Measurements from ENCODE around the gene THADA.
A peak's percentile ranks its signal among the peaks of the same experiment; 100 is the strongest.

Gene THADA

DNA sequence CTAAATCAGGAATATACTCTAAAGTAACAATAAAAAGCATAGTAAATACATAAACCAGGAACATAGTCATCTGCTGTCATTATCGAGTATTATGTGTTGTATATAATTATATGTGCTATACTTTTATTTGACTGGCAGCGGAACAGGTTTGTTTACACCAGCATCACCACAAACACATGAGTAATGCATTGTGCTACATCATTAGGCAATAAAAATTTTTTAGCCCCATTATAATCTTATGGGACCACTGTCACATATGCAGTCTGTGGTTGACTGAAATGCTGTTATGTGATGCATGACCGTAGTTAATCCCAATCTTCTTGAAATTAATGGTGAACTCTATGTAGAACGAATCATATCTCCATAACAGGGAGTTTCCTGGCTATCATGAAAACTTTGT, 232.7 kb downstream of the THADA start:
- ChIA-PET POLR2A (no interaction called here), CTCF (no interaction called here)
- no peaks in the 10 kb centered on the region for H3K9me3 ChIP-seq (ENCODE audit: control insufficient read depth, insufficient read depth, low read depth, low read length)
- H3K4me3 ChIP-seq (ENCODE audit: low read depth, low read length) = no peak overlapping the region
- H3K27ac ChIP-seq (ENCODE audit: extremely low read depth, low read depth, low read length) = no peak overlapping the region
- H3K36me3 ChIP-seq (ENCODE audit: control insufficient read depth in 2 of 2, insufficient read depth in 1 of 2, low read length in 2 of 2) = no peaks in the 10 kb centered on the region
- no peak for TF ChIP-seq ZNF266 (tag by site-specific recombination; IDR thresholded peaks at IDR 0.05; ENCODE audit: low read depth)
- peak; percentile 87 for TF ChIP-seq SP7 (tag by site-specific recombination; IDR thresholded peaks at IDR 0.05)
- TF ChIP-seq ZNF747 (tag by site-specific recombination; IDR thresholded peaks at IDR 0.05) = no peak
- no peak for TF ChIP-seq BCL6B (tag by site-specific recombination; IDR thresholded peaks at IDR 0.05)
- TF ChIP-seq GLIS1 (tag by site-specific recombination; IDR thresholded peaks at IDR 0.05) = no peak
- no peak for TF ChIP-seq ZNF16 (tag by site-specific recombination; IDR thresholded peaks at IDR 0.05; ENCODE audit: low read depth)
- TF ChIP-seq TCF7L2 (IDR thresholded peaks at IDR 0.05; ENCODE audit: borderline replicate concordance, low read depth, low read length) = no peak
- no peak for TF ChIP-seq ZNF654 (tag by site-specific recombination; IDR thresholded peaks at IDR 0.05; ENCODE audit: low read depth)
- H3K4me1 ChIP-seq (ENCODE audit: control insufficient read depth, insufficient read depth, low read length) = no peaks in the 10 kb centered on the region; the same call in 1 of the 2 replicates

DNA sequence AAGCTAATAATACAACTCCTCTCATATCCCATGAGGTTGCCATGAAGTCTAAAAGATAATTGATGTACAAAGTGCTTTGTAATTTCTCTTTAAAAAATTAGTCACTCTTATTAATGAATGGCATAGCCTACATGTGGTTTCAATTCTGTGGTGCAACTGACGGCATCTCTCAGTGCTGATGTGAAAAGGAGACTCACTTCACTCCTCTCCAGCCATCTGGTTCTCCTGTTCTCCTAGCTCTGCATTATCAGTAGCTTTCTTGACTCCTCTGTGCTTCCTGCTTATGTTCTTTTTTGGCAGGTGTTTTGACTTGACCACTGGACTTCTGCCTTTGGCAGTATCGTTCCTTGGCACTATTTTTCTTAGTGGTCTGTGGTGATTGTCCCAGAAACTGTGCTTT, 234.6 kb downstream of the THADA start:
- no peaks in the 10 kb centered on the region for H3K9me3 ChIP-seq (ENCODE audit: control insufficient read depth, insufficient read depth, low read depth, low read length)
- TF ChIP-seq ZNF629 (tag by site-specific recombination; IDR thresholded peaks at IDR 0.05) (no peak), ZNF677 (tag by site-specific recombination; IDR thresholded peaks at IDR 0.05) (no peak), KLF10 (tag by site-specific recombination; IDR thresholded peaks at IDR 0.05) (no peak), REPIN1 (tag by site-specific recombination; IDR thresholded peaks at IDR 0.05; ENCODE audit: low read depth) (no peak), ZBTB20 (tag by site-specific recombination; IDR thresholded peaks at IDR 0.05) (no peak), ZNF221 (tag by site-specific recombination; IDR thresholded peaks at IDR 0.05; ENCODE audit: borderline replicate concordance) (no peak), KLF16 (tag by site-specific recombination; IDR thresholded peaks at IDR 0.05) (no peak), YY1 (tag by site-specific recombination; IDR thresholded peaks at IDR 0.05) (no peak), GLI2 (tag by site-specific recombination; IDR thresholded peaks at IDR 0.05; ENCODE audit: borderline replicate concordance, low read depth) (no peak), ZNF416 (tag by site-specific recombination; IDR thresholded peaks at IDR 0.05) (no peak), ZNF211 (tag by site-specific recombination; IDR thresholded peaks at IDR 0.05; ENCODE audit: low read depth) (no peak), ZNF112 (tag by site-specific recombination; IDR thresholded peaks at IDR 0.05) (no peak), ZNF776 (tag by site-specific recombination; IDR thresholded peaks at IDR 0.05; ENCODE audit: borderline replicate concordance) (no peak), RBAK (tag by site-specific recombination; IDR thresholded peaks at IDR 0.05) (no peak)
- TF ChIP-seq, protein P1, sequence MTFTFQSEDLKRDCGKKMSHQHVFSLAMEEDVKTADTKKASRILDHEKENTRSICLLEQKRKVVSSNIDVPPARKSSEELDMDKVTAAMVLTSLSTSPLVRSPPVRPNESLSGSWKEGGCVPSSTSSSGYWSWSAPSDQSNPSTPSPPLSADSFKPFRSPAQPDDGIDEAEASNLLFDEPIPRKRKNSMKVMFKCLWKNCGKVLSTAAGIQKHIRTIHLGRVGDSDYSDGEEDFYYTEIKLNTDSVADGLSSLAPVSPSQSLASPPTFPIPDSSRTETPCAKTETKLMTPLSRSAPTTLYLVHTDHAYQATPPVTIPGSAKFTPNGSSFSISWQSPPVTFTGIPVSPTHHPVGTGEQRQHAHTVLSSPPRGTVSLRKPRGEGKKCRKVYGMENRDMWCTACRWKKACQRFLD (tag by site-specific recombination; IDR thresholded peaks at IDR 0.05) = no peak
- TF ChIP-seq, protein P2, sequence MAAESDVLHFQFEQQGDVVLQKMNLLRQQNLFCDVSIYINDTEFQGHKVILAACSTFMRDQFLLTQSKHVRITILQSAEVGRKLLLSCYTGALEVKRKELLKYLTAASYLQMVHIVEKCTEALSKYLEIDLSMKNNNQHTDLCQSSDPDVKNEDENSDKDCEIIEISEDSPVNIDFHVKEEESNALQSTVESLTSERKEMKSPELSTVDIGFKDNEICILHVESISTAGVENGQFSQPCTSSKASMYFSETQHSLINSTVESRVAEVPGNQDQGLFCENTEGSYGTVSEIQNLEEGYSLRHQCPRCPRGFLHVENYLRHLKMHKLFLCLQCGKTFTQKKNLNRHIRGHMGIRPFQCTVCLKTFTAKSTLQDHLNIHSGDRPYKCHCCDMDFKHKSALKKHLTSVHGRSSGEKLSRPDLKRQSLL (tag by site-specific recombination; IDR thresholded peaks at IDR 0.05) = no peak
- ChIA-PET POLR2A (no interaction called here), CTCF (no interaction called here)
- H3K36me3 ChIP-seq (ENCODE audit: control insufficient read depth in 2 of 2, insufficient read depth in 1 of 2, low read length in 2 of 2) = no peaks in the 10 kb centered on the region
- peaks cover under 1% of the 10 kb centered on the region; the same call in 1 of the 2 replicates for H3K4me1 ChIP-seq (ENCODE audit: control insufficient read depth, insufficient read depth, low read length)
- no peak overlapping the region for H3K4me3 ChIP-seq (ENCODE audit: low read depth, low read length)
- H3K27ac ChIP-seq (ENCODE audit: extremely low read depth, low read depth, low read length) = no peak overlapping the region

Measured in HEK293 (cell line).